HUES64 (cell line): ENCODE results near the gene CTDSPL. TPM values are rescaled to one million over a fixed set of nuclear protein-coding genes. Genes with fewer than 3 reads are reported as not detected.
A peak's percentile ranks its signal among the peaks of the same experiment; 100 is the strongest.
"Not testable (repeated sequence)": the region's sequence is repeated elsewhere in the genome, so short reads cannot be mapped to it uniquely, and the experiment has no call there.

Experiments
- H3K27ac ChIP-seq: 2 replicates; pipeline ENCODE4 v1.7.0; 2013; ENCODE audit warnings: low read depth, low read length, inconsistent platforms
- H3K27me3 ChIP-seq: 2 replicates; pipeline ENCODE4 v1.6.1; 2013; ENCODE audit warnings: mild to moderate bottlenecking, low read length; ENCODE audit not compliant: insufficient read depth
- H3K36me3 ChIP-seq: 2 replicates; pipeline ENCODE4 v1.6.1; 2013; ENCODE audit warnings: mild to moderate bottlenecking, low read length; ENCODE audit not compliant: insufficient read depth
- H3K4me1 ChIP-seq: 2 replicates; pipeline ENCODE4 v1.6.1; 2013; ENCODE audit warnings: mild to moderate bottlenecking, low read length, moderate library complexity; ENCODE audit not compliant: insufficient read depth
- H3K4me3 ChIP-seq: 2 replicates; pipeline ENCODE4 v1.5.1; 2013; ENCODE audit warnings: mild to moderate bottlenecking, low read length, moderate library complexity
- H3K9ac ChIP-seq: 2 replicates; pipeline ENCODE4 v1.6.1; 2013; ENCODE audit warnings: mild to moderate bottlenecking, low read depth, low read length
- H3K9me3 ChIP-seq: 2 replicates; pipeline ENCODE4 v1.6.1; 2013; ENCODE audit warnings: low read depth, low read length; ENCODE audit not compliant: insufficient read depth
- WGBS: fragments of 150-250, 120-280 bp; methylation state at CpG from one replicate; pipeline ENCODE4 v1.1.7; 2013; ENCODE audit warnings: missing lambda C conversion rate; 5-methylcytosine and 5-hydroxymethylcytosine counted together
- polyA plus RNA-seq, 2 experiments: library from polyadenylated mRNA; stranded (reverse); fragments of 50-300 nt; gene quantifications; one replicate each; pipeline ENCODE4 v1.2.3, GENCODE V29; 2013

CTDSPL gene
- 21.8 TPM for polyA plus RNA-seq (2013, experiment 1 of 2)
- polyA plus RNA-seq (2013, experiment 2 of 2): 26.3 TPM

GRCh38 chr3:37861620-37862041 is at the start of gene CTDSPL:
CTDSPL (plus strand) TSS chr3:37861880; CDS start chr3:37862200, 320 bp downstream.
- H3K36me3 ChIP-seq: no peaks in the 10 kb centered on the region
- no peak within 1 kb of the TSS for H3K27ac ChIP-seq
- WGBS: under 1% methylated on average over 49 of the region's 57 CpGs
- H3K4me1 ChIP-seq: peaks cover 26% of the 10 kb centered on the region
- peaks cover 10% of the 10 kb centered on the region for H3K27me3 ChIP-seq
- no peaks in the 10 kb centered on the region; the same call in 1 of the 2 replicates for H3K9me3 ChIP-seq
- peak within 1 kb of the TSS; percentile 80 for H3K4me3 ChIP-seq
- H3K9ac ChIP-seq: peak within 1 kb of the TSS; percentile 56

GRCh38 chr3:37812499-37812896 is 49.2 kb upstream of the CTDSPL start:
- no peak overlapping the region for H3K9ac ChIP-seq
- H3K9me3 ChIP-seq: no peaks in the 10 kb centered on the region
- no peaks in the 10 kb centered on the region for H3K27me3 ChIP-seq
- no peaks in the 10 kb centered on the region for H3K4me1 ChIP-seq
- no peak overlapping the region for H3K27ac ChIP-seq
- H3K4me3 ChIP-seq: no peak overlapping the region
- no peaks in the 10 kb centered on the region for H3K36me3 ChIP-seq
- WGBS: 92% methylated on average over 4 of the region's 4 CpGs

- Histone ChIP-seq H3K9ac (no peak overlapping the region), H3K27ac (no peak overlapping the region), H3K27me3 (no peaks in the 10 kb centered on the region), H3K4me1 (no peaks in the 10 kb centered on the region), H3K36me3 (no peaks in the 10 kb centered on the region), H3K4me3 (no peak overlapping the region), H3K9me3 (no peaks in the 10 kb centered on the region)
- WGBS: 97% methylated on average over 1 of the region's 1 CpG
Measured at GRCh38 chr3:37813403-37813802, 48.3 kb upstream of the CTDSPL start.

GRCh38 chr3:37814547-37814946 is 47.1 kb upstream of the CTDSPL start:
- H3K36me3 ChIP-seq: no peaks in the 10 kb centered on the region
- no peaks in the 10 kb centered on the region for H3K9me3 ChIP-seq
- H3K4me1 ChIP-seq: no peaks in the 10 kb centered on the region
- H3K9ac ChIP-seq: no peak overlapping the region
- no peak overlapping the region for H3K27ac ChIP-seq
- no peaks in the 10 kb centered on the region for H3K27me3 ChIP-seq
- no peak overlapping the region for H3K4me3 ChIP-seq
- 100% methylated on average over 2 of the region's 2 CpGs for WGBS

GRCh38 chr3:37815156-37815555 is 46.5 kb upstream of the CTDSPL start:
- H3K4me3 ChIP-seq, H3K27me3 ChIP-seq, H3K36me3 ChIP-seq, H3K4me1 ChIP-seq, H3K27ac ChIP-seq, H3K9ac ChIP-seq, H3K9me3 ChIP-seq: not testable (repeated sequence)
- WGBS: 96% methylated on average over 9 of the region's 9 CpGs

- no peaks in the 10 kb centered on the region for H3K36me3 ChIP-seq
- no peaks in the 10 kb centered on the region for H3K4me1 ChIP-seq
- WGBS: 100% methylated on average over 2 of the region's 2 CpGs
- H3K27me3 ChIP-seq: no peaks in the 10 kb centered on the region
- no peak overlapping the region for H3K9ac ChIP-seq
- no peaks in the 10 kb centered on the region for H3K9me3 ChIP-seq
- H3K4me3 ChIP-seq: no peak overlapping the region
- no peak overlapping the region for H3K27ac ChIP-seq
Measured at GRCh38 chr3:37816271-37816670, 45.4 kb upstream of the CTDSPL start.

- Histone ChIP-seq H3K27ac (no peak overlapping the region), H3K4me1 (peaks cover 3% of the 10 kb centered on the region)
- WGBS: 94% methylated on average over 3 of the region's 3 CpGs
Measured at GRCh38 chr3:37819591-37819990, 42.1 kb upstream of the CTDSPL start.

GRCh38 chr3:37820286-37820685 is 41.4 kb upstream of the CTDSPL start:
- Histone ChIP-seq H3K36me3 (no peaks in the 10 kb centered on the region), H3K27ac (no peak overlapping the region)
- 87% methylated on average over 3 of the region's 3 CpGs for WGBS

More at GRCh38 chr3:37819591-37819990, 42.1 kb upstream of the CTDSPL start:
- H3K9ac ChIP-seq: no peak overlapping the region
- H3K9me3 ChIP-seq: no peaks in the 10 kb centered on the region
- H3K36me3 ChIP-seq: no peaks in the 10 kb centered on the region
- H3K27me3 ChIP-seq: no peaks in the 10 kb centered on the region
- no peak overlapping the region for H3K4me3 ChIP-seq

GRCh38 chr3:37823189-37823588 is 38.5 kb upstream of the CTDSPL start:
- Histone ChIP-seq H3K4me1 (peaks cover 22% of the 10 kb centered on the region), H3K27me3 (no peaks in the 10 kb centered on the region), H3K36me3 (no peaks in the 10 kb centered on the region), H3K4me3 (no peak overlapping the region), H3K9ac (no peak overlapping the region), H3K27ac (no peak overlapping the region), H3K9me3 (no peaks in the 10 kb centered on the region)
- WGBS: 93% methylated on average over 4 of the region's 4 CpGs

More at GRCh38 chr3:37820286-37820685, 41.4 kb upstream of the CTDSPL start:
- Histone ChIP-seq H3K9me3 (no peaks in the 10 kb centered on the region), H3K27me3 (no peaks in the 10 kb centered on the region), H3K9ac (no peak overlapping the region), H3K4me1 (peaks cover 10% of the 10 kb centered on the region), H3K4me3 (no peak overlapping the region)

- H3K4me3 ChIP-seq: no peak overlapping the region
- no peaks in the 10 kb centered on the region for H3K27me3 ChIP-seq
- no peaks in the 10 kb centered on the region for H3K36me3 ChIP-seq
- H3K4me1 ChIP-seq: peaks cover 22% of the 10 kb centered on the region
- no peak overlapping the region for H3K27ac ChIP-seq
- 83% methylated on average over 6 of the region's 9 CpGs for WGBS
- H3K9ac ChIP-seq: no peak overlapping the region
- H3K9me3 ChIP-seq: no peaks in the 10 kb centered on the region
Measured at GRCh38 chr3:37824090-37824953, 37.4 kb upstream of the CTDSPL start.

- 60% methylated on average over 1 of the region's 1 CpG for WGBS
- Histone ChIP-seq H3K9me3 (no peaks in the 10 kb centered on the region), H3K4me3 (no peak overlapping the region), H3K9ac (no peak overlapping the region), H3K27me3 (no peaks in the 10 kb centered on the region), H3K36me3 (no peaks in the 10 kb centered on the region), H3K4me1 (peaks cover 22% of the 10 kb centered on the region), H3K27ac (no peak overlapping the region)
Measured at GRCh38 chr3:37824954-37825328, 36.7 kb upstream of the CTDSPL start.
